Gastrocnemius medialis (tissue), 4 donors: ENCODE results near the gene HSD3B2.

Experiments
- CTCF ChIP-seq, 5 experiments: fragments of 450-650 bp in 3 of 5; fragments of 200-600 bp in 2 of 5; sonication (generic) in 2 of 5; IDR thresholded peaks in 4 of 5; conservative IDR thresholded peaks in 1 of 5; 1 replicate in 4 of 5; 2 replicates in 1 of 5; pipeline ENCODE4 v1.5.1; 2016 to 2019; ENCODE audit warnings: antibody characterized with exemption in 5 of 5, mild to moderate bottlenecking in 3 of 5, moderate library complexity in 3 of 5
- POLR2A ChIP-seq, 2 donors: fragments of 450-650 bp; IDR thresholded peaks; one replicate each; pipeline ENCODE4 v1.6.1; 2017; ENCODE audit warnings: antibody characterized with exemption in 2 of 2, mild to moderate bottlenecking in 2 of 2, moderate library complexity in 2 of 2

- TF ChIP-seq CTCF (IDR thresholded peaks at IDR 0.05 in 4 of 5, conservative IDR thresholded peaks at IDR 0.05 in 1 of 5) (no peak), POLR2A (IDR thresholded peaks at IDR 0.05) (no peak)
Observed at GRCh38 chr1:119380983-119381662, 33.8 kb upstream of the HSD3B2 start.
